IPS DF 4.7 (cell line): ENCODE measurements around the gene ELOVL1.
"Not testable (repeated sequence)": the region's sequence is repeated elsewhere in the genome, so short reads cannot be mapped to it uniquely, and the experiment has no call there.

Source experiments
- DNase-seq: peaks from one replicate; pipeline ENCODE4 v3.0.0-alpha.2; 2013; ENCODE audit warnings: low spot score; ENCODE audit errors: extremely low read depth

Gene ELOVL1

GRCh38 chr1:43382027-43382779 lies 14.4 kb upstream of the ELOVL1 start:
- DNase-seq: no peak

- no peak for DNase-seq
Observed at GRCh38 chr1:43381612-43382011, 13.8 kb upstream of the ELOVL1 start.

DNA sequence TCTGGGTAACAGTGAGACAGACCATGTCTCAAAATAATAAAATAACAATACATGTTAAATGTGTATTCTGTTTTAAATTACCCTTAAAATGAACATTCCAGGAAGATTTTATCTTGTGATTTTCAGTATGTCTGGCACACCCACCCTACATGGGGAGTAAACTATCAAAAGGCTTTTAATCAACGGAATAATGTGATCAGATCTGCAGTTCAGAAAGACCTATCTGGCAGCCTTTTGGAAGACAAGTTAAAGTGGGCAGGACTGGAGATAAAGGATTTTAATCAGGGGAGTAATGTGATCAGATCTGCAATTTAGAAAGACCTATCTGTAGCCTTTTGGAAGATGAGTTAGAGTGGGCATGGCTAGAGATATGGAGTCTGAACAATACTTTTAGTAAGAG lies 11.7 kb upstream of the ELOVL1 start:
- DNase-seq: no peak

DNA sequence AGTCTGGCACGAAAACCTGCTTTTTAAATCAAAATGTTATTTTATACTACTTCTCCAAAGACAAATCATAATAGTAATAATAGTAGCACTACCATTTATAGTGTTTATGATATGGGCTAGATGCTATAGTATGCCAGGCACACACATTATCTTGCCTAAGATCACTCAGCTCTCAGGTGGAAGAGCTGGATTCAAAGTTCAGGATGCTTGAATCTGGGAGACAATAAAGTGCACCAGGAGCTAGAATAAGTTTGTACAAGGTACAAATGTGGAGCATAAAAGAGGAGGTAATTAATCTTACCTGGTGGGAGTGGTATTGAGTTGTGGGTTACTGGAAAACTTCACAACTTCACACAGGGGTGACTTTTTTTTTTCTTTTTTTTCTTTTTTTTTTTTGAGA lies 10.0 kb upstream of the ELOVL1 start:
- DNase-seq: no peak

DNA sequence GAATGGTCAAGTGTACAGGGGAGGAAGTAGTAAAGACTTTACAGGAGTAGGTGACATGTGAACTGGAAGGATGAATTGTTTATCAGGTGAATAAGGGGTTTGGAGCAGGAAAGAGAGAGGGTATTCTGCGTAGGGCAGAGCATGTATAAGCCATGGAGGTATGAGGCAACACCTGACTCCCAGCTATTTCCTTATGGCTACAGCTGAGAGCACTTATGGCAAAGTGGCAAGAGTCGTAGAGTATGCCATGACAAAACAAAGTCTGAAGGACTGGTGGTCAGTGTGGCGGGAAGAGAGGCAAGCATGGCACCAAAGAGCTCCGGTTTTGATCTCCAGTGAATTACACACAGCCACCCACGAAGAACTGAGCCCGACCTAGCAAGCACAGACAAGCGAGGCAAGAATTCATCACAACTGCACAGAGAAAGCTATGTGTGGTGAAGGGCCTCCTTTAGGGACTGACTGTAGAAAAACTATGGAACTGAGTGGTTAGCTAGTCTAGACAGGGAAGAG lies 9.0 kb upstream of the ELOVL1 start:
- no peak for DNase-seq

DNA sequence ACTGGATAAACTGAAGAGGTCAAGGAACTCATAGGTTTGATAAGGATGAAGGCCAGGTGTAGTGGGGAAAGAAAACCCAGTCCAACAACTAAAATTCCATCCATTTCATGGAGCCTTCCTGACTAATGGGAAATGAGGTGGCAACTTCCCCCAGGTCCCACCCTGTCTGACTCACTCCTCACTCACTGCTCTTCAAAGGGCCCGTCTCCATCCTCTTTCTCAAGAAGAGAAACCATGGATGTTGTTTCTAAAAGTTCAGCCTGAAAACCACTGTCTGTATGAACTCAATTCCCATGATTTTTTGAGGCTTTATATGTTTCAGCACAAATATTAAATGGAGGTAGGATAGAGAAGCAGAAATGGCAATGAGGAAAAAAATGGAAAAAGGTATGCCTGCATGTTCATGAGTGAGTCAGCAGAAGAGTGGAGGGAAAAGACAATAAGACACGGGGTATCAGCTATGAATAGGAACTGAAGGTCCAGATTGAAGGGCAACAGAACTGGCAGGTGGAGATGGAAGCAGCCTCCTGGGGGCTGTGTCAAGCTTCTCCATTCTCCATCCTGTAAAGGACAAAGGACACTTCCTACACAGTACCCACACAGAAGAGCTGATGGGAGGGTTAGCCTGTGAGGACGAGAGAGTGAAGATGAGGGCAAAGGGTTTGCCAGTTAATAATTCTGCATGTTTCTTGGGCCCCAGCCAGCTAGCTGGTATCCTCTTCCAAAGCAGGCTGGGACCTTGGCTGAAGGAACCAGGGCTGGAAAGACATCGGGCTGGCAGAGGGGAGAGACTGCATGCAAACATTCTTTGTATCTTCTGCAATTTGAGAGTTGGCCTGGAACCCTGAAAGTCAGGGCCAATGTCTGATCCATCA lies 5.5 kb upstream of the ELOVL1 start:
- no peak for DNase-seq

GRCh38 chr1:43372172-43372571 lies 4.4 kb upstream of the ELOVL1 start:
- no peak for DNase-seq

- no peak for DNase-seq
Observed at GRCh38 chr1:43370564-43370963, 2.8 kb upstream of the ELOVL1 start.

DNA sequence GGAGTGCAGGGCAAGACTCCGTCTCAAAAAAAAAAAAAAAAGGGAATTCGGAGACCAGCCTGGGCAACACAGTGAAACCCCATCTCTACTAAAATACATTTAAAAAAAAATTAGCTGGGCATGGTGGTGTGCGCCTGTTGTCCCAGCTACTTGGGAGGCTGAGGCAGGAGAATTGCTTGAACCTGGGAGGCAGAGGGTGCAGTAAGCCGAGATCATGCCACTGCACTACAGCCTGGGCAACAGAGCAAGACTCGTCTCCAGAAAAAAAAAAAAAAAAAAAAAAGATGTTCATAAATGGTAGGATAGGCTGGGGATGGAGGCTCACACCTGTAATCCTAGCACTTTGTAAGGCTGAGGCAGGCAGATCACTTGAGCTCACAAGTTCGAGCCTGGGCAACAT lies 2.0 kb upstream of the ELOVL1 start:
- not testable (repeated sequence) for DNase-seq

GRCh38 chr1:43368646-43369020 lies 822 bp upstream of the ELOVL1 start:
- DNase-seq: no peak

DNA sequence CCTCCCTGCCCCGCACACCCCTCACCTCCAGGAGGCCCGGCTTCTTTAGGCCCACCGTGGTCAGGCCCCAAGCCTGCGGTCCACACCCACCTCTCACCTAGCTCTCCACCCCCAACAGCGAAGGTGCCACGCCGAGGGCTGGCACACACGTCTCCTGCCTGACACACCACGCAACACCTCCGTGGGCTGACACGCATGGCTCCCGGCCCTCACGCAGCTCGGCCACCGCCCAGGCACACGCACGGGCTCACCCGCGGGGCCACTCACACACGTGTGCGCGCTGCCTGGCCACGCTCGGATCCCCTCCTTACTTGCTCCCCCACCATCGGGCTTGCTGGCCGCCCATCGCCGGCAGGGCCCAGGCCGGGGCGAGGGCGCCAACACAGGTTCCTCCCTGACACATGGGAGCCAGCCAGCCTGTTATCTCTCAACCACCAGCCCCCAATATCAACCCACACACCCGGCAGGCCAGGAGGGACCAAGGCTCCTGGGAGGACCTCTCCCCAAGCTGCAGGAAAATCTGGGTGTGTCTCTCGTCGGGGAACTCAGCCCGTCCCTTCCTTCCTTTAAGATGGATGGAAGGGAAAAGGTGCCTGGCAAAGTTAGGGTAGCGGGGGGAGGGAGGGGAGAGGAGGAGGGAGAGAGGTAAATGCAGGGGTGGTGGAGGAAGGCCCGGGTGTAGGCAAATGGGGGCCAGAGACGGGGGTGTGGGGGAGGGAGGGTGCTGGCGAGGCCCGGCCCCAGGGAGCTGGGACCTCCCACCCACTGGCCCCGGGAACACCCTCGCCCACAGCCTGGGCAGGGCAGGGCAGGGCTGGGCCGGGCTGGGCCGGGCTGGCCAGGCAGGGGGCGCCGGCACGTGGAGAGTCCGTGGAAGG lies 546 bp downstream of the ELOVL1 start:
- DNase-seq: no peak

- DNase-seq: no peak
Observed at GRCh38 chr1:43366601-43367025, 1.2 kb downstream of the ELOVL1 start.

- DNase-seq: no peak
Observed at GRCh38 chr1:43366179-43366578, 1.6 kb downstream of the ELOVL1 start.

GRCh38 chr1:43365678-43366077 lies 2.1 kb downstream of the ELOVL1 start:
- no peak for DNase-seq

DNA sequence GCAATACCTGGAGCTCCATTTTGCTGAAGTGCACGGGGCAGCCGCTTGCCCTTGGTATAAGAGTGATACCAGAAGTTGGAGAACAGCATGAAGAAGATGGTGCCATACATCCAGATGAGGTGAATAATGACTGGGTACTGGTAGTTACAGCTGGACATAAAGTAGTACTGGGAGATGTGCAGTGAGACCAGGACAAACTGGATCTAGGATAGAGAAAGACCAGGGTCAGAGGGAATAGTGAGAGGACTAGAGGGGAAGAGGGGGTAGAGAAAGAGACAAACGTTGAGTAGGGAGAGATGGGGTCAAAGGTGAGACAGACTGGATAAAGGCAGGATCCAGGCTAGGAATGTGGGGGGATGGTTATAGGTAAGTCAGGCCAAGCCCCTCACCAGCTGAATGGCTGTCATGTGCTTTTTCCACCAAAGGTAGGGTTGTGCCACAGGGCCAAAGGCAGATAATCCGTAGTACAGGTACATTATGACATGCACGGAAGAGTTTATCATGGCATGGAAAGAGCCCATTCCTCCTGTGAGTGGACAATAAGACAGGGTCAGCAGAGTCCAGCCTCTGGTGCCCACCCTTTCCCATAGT lies 3.8 kb downstream of the ELOVL1 start:
- DNase-seq: no peak

DNA sequence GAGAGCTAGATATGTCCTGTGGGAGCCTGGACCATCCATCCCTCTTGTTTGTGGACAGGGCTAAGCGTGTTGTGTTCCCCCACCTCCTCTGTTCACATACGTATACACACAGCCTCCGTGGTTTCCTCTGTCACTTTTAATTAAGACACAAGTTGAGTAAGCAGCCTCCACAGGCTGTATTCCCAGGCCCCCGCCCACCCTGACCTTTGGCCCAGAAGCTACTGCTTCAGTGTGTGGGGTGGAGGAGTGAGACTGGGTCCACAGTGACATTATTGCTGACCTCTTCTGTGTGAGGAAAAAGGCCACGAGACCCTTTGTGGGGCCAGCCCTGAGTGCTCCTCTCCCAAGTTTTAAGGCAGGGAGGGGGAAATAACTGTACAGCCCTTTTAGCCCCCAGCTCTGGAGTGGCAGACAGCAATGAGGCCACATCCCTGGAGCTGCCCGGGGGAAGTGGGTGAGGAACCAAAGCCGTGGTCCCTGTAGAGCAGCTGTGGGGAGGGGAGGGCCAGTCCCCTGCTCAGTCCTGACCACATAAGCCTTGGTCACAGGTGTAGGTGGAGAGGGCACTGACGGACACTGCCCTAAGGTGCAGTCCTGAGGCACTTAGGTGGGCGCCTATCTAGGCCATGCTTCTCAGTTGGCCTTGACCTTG lies 4.4 kb downstream of the ELOVL1 start:
- no peak for DNase-seq

DNA sequence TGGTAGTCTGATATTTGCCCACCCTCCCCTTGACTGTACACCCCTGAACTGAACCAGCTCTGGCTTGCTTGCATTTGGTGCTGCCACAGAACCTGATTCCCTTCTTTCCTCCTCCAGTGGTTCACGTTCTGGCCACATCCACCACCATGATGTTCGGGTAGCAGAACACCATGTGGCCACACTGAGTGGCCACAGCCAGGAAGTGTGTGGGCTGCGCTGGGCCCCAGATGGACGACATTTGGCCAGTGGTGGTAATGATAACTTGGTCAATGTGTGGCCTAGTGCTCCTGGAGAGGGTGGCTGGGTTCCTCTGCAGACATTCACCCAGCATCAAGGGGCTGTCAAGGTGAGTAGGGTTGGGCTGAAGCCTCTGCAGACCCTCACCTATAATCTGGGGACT lies 7.2 kb downstream of the ELOVL1 start:
- DNase-seq: no peak

DNA sequence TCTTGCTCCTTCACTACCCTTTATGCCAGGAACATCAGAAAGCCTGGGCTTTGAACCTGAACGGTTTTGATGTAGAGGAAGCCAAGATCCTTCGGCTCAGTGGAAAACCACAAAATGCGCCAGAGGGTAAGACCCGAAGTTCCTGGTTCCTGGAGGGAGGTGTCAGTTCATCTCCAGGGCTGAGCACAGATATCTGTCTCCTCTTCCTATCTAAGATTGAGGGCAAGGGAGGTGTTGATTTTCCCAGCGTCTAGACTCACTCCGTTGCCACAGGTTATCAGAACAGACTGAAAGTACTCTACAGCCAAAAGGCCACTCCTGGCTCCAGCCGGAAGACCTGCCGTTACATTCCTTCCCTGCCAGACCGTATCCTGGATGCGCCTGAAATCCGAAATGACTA lies 8.1 kb downstream of the ELOVL1 start:
- no peak for DNase-seq

GRCh38 chr1:43358746-43359693 lies 8.8 kb downstream of the ELOVL1 start, which contains the start of gene CDC20:
Gene CDC20 (plus strand): TSS chr1:43358981. CDS start chr1:43359216, 235 bp downstream.
- peak; percentile 86 for DNase-seq
